Measurements from ENCODE around the gene MFAP1.

Gene MFAP1

GRCh38 chr15:43775411-43775965 lies 49.0 kb downstream of the MFAP1 start:
- peak; percentile 48 for DNase-seq

- no peak for DNase-seq
Measured at GRCh38 chr15:43774062-43774461, 50.4 kb downstream of the MFAP1 start.

DNA sequence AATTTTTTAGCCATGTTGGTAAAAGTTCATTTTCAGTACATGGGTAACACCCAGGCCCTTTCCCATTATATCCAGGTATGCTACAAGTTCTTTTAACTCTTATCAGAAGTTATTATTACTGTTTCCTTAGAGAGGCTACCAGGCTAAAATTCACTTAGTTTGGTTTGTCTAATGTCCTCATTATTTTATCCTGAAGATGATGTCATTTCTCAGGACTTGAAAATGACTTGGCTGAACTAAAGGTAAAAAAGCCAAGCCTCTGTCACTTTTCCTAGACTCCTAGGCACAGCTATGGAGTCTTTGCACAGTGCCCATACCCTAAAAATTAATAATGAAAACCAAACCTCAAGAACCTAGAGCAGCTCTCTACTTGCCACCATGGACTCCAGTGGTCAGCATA lies 51.9 kb downstream of the MFAP1 start:
- DNase-seq: no peak

- DNase-seq: no peak
Measured at GRCh38 chr15:43771816-43772215, 52.7 kb downstream of the MFAP1 start.

DNA sequence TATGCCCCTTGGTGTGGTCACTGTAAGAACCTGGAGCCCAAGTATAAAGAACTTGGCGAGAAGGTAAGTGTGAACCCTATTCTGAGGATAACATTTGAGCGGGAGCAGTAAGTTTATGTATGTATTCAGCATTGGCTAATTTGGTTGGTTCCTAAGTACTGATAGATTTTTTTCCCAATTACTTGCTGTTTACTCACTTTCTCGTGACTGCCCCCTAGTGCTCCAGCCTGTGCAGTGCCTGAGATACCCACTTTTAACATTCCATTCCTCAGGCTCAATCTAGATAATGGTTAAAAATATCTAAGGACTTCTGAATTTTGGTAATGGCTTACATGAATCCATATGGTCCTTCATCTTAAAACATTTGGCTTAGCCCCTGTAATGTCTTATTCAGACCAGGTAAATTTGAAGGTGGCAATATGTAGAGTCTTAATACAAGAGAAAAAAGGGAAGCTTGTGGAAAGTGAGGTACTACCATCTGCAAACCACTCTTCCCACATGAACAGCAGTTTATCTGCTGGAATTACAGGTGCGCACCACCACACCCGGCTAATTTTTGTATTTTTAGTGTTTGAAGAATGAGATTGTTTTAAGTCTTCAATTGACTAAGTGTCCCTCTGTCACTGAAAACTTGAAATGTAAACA lies 54.8 kb downstream of the MFAP1 start:
- peak; percentile 65 for DNase-seq

DNA sequence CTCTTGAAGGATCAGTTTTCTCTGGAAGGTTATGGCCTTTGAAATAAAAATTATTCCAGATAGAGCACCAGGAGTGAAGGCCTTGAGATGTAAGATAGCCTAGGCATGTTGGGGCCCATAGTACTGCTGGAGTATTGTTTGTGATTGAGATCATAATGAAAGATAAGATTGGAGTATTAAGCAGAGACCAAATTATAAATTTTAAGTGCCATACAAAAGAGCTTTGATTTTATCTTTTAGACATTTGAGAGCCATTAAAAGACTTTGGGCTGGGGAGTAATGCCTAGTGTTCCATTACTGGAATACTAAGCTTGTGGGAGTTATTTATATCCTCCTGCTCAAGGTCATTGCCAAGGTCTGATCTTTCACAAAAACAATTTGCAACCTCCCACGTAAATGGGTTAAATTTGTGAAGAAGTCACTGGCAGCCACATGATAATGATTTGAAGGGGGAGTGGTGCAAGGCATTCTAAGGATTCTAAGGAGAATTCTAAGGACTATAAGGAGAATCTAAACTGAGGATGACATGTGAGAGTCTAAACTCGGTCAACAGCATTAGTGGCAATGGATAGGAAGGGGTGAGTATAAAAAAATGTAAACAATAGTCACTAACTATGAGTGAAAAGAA lies 60.6 kb downstream of the MFAP1 start:
- no peak for DNase-seq

DNA sequence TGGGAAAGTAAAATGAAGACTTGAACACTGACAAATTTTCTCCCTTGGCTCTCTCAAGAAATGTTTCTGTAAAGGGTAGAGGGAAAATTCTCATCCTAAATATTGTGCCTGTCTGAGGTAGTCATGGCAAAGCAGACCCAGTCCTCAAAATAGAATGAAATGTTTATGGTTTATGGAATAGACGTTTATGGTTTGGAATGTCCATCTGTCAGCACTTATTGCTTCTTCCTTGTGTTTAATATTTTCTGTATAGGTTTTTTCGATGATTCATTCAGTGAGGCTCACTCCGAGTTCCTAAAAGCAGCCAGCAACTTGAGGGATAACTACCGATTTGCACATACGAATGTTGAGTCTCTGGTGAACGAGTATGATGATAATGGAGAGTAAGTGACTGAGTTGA lies 61.7 kb downstream of the MFAP1 start:
- peak; percentile 65 for DNase-seq
